Naive B cell (primary cell): ENCODE measurements around the gene LLGL1. TPM values are rescaled to one million over a fixed set of nuclear protein-coding genes. Genes with fewer than 3 reads are reported as not detected.
"Not testable (repeated sequence)": the region's sequence is repeated elsewhere in the genome, so short reads cannot be mapped to it uniquely, and the experiment has no call there.

Experiments
- ATAC-seq, 2 donors: fragments of 150-1000 bp; cut with Tn5 transposase; 2 replicates each; pipeline ENCODE4 v1.10.0; 2021; ENCODE audit warnings: low read depth in 2 of 2, mild to moderate bottlenecking in 2 of 2, moderate library complexity in 2 of 2
- DNase-seq: peaks from one replicate; pipeline ENCODE4 v3.0.0; 2022
- H3K27ac Mint-ChIP-seq, 6 donors: one replicate each; pipeline ENCODE4 v1.8.0; 2020 to 2022; ENCODE audit warnings: mild to moderate bottlenecking in 6 of 6, mixed read lengths in 6 of 6, moderate library complexity in 5 of 6, inconsistent platforms in 2 of 6
- H3K27me3 Mint-ChIP-seq, 3 donors: one replicate each; pipeline ENCODE4 v1.8.0; 2021 to 2022; ENCODE audit warnings: mixed read lengths in 3 of 3, mild to moderate bottlenecking in 1 of 3
- H3K36me3 Mint-ChIP-seq, 2 donors: one replicate each; pipeline ENCODE4 v1.8.0; 2020 to 2022; ENCODE audit warnings: mixed read lengths in 2 of 2, inconsistent platforms in 1 of 2, mild to moderate bottlenecking in 1 of 2
- H3K4me1 Mint-ChIP-seq, 3 donors: one replicate each; pipeline ENCODE4 v1.8.0; 2020 to 2022; ENCODE audit warnings: mixed read lengths in 3 of 3, inconsistent platforms in 1 of 3, mild to moderate bottlenecking in 1 of 3, moderate library complexity in 1 of 3
- H3K4me3 Mint-ChIP-seq, 8 donors: one replicate each; pipeline ENCODE4 v1.8.0; 2020 to 2022; ENCODE audit warnings: mild to moderate bottlenecking in 8 of 8, mixed read lengths in 8 of 8, moderate library complexity in 8 of 8, inconsistent platforms in 2 of 8
- H3K9me3 Mint-ChIP-seq, 7 donors: one replicate each; pipeline ENCODE4 v1.8.0; 2020 to 2022; ENCODE audit warnings: mixed read lengths in 7 of 7, mild to moderate bottlenecking in 5 of 7, inconsistent platforms in 2 of 7, moderate library complexity in 1 of 7
- polyA plus RNA-seq, 6 donors: library from polyadenylated mRNA; unstranded; fragments of 300-500 nt; fragmentation: Illumina TruSeq; gene quantifications; one replicate each; pipeline ENCODE4 v1.2.3, GENCODE V29; 2021; ENCODE audit warnings: low read depth in 6 of 6

The LLGL1 gene
- polyA plus RNA-seq, 6 donors from 2014 or later, result 0.38 to 1.4 (median 0.86) TPM; not detected in 1

- Mint-ChIP-seq H3K27ac (no peak overlapping the region), H3K27me3 (no peaks in the 10 kb centered on the region), H3K4me1 (peaks cover 23 to 35% (median 32%) of the 10 kb centered on the region in 3 donors), H3K36me3 (peaks cover 4 to 12% of the 10 kb centered on the region in 2 donors), H3K4me3 (no peak overlapping the region), H3K9me3 (no peaks in the 10 kb centered on the region)
- ATAC-seq (no peak), DNase-seq (no peak)
These were observed 24.3 kb upstream of the LLGL1 start for GRCh38 chr17:18201108-18201507.

DNA sequence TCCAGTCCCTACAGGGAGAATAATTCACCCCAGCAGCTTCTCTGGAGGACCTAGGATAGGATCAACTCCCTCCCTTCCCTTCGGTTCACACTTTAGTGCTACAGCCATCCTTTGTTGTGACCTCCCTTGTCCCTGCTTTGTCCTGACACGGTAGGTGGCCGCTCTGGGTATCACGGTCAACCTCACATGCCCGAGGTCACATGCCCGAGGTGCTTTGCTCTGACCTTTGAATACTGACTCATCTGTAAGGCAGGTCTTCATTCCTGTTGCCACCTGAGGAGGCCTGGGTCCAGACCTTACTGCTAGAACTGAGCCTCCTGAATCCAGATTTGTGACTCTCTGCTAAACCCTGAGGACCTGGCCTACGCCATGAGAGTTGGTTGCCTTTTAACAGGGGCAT, 22.1 kb upstream of the LLGL1 start:
- peaks cover 2 to 17% of the 10 kb centered on the region in 2 donors for H3K36me3 Mint-ChIP-seq
- H3K27me3 Mint-ChIP-seq, result no peaks in the 10 kb centered on the region
- ATAC-seq (no peak), DNase-seq (no peak)
- no peak overlapping the region for H3K4me3 Mint-ChIP-seq
- H3K27ac Mint-ChIP-seq, result peak overlapping the region in 1 of 6 donors; percentile 38
- H3K9me3 Mint-ChIP-seq, result no peaks in the 10 kb centered on the region
- H3K4me1 Mint-ChIP-seq, result peaks cover 16 to 28% (median 26%) of the 10 kb centered on the region in 3 donors

GRCh38 chr17:18205861-18206260, 19.6 kb upstream of the LLGL1 start:
- peak overlapping the region in 1 of 8 donors; percentile 53 for H3K4me3 Mint-ChIP-seq
- ATAC-seq, result no peak
- H3K9me3 Mint-ChIP-seq, result no peaks in the 10 kb centered on the region
- H3K4me1 Mint-ChIP-seq, result peaks cover 5 to 18% (median 16%) of the 10 kb centered on the region in 3 donors
- DNase-seq, result no peak
- H3K36me3 Mint-ChIP-seq, result peaks cover 12 to 24% of the 10 kb centered on the region in 2 donors
- peak overlapping the region in 2 of 6 donors; percentile 47 to 80 for H3K27ac Mint-ChIP-seq
- no peaks in the 10 kb centered on the region for H3K27me3 Mint-ChIP-seq

DNA sequence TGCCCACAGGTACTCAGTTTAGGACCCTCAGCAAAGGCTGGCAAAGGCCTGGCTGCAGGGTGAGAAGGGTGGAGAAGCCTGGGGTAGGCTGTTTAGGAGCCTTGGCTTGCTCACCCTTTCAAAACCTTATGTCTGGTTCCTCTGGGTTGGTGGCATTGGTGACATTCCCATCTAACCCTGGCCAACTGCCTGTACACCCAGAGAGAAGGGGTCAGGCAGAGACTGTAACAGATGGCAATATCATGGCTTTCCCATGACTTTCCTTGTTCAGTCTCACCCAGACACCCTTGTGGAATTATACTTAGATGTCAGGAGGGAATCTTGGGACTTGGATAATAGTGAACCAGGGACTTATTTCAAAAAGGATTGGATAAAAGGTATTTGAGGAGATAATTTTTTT, 18.5 kb upstream of the LLGL1 start:
- H3K4me1 Mint-ChIP-seq, result peaks cover 5 to 10% (median 5%) of the 10 kb centered on the region in 3 donors
- H3K4me3 Mint-ChIP-seq, result no peak overlapping the region
- no peak for DNase-seq
- H3K27ac Mint-ChIP-seq, result peak overlapping the region in 1 of 6 donors; percentile 66
- H3K36me3 Mint-ChIP-seq, result peaks cover 12 to 24% of the 10 kb centered on the region in 2 donors
- no peaks in the 10 kb centered on the region for H3K9me3 Mint-ChIP-seq
- no peaks in the 10 kb centered on the region for H3K27me3 Mint-ChIP-seq
- no peak for ATAC-seq

- H3K4me1 Mint-ChIP-seq, result peaks cover 0 to 6% (median 5%) of the 10 kb centered on the region in 3 donors
- H3K4me3 Mint-ChIP-seq, result no peak overlapping the region
- DNase-seq (no peak), ATAC-seq (no peak)
- peaks cover 12 to 24% of the 10 kb centered on the region in 2 donors for H3K36me3 Mint-ChIP-seq
- H3K27me3 Mint-ChIP-seq, result no peaks in the 10 kb centered on the region
- no peaks in the 10 kb centered on the region for H3K9me3 Mint-ChIP-seq
- peak overlapping the region in 2 of 6 donors; percentile 38 to 73 for H3K27ac Mint-ChIP-seq
These were observed 17.3 kb upstream of the LLGL1 start for GRCh38 chr17:18208092-18208491.

- ATAC-seq (no peak), DNase-seq (no peak)
- Mint-ChIP-seq H3K27me3 (no peaks in the 10 kb centered on the region), H3K36me3 (peaks cover 6 to 8% of the 10 kb centered on the region in 2 donors), H3K4me1 (peaks cover 6 to 14% (median 8%) of the 10 kb centered on the region in 3 donors), H3K9me3 (no peaks in the 10 kb centered on the region), H3K27ac (peak overlapping the region in 2 of 6 donors; percentile 15 to 20), H3K4me3 (no peak overlapping the region)
These were observed 11.7 kb upstream of the LLGL1 start for GRCh38 chr17:18213666-18214270.

DNA sequence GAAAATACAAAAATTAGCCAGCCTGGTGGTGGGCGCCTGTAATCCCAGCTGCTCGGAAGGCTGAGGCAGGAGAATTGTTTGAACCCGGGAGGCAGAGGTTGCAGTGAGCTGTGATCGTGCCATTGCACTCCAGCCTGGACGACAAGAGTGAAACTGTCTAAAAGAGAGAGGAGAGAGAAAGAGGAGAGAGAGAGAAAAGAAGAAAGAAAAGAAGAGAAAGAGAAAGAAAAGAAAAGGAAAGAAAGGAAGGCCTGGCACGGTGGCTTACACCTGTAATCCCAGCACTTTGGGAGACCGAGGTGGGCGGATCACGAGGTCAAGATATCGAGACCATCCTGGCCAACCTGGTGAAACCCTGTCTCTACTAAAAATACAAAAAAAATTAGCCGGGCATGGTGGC, 8.5 kb upstream of the LLGL1 start:
- not testable (repeated sequence) for H3K27ac Mint-ChIP-seq, H3K36me3 Mint-ChIP-seq, H3K4me3 Mint-ChIP-seq, H3K9me3 Mint-ChIP-seq, DNase-seq, ATAC-seq, H3K27me3 Mint-ChIP-seq
- peaks cover 6 to 14% (median 8%) of the 10 kb centered on the region in 3 donors for H3K4me1 Mint-ChIP-seq

- peak; percentile 84 to 95 for ATAC-seq
- Mint-ChIP-seq H3K4me3 (no peak overlapping the region), H3K36me3 (no peaks in the 10 kb centered on the region), H3K27ac (peak overlapping the region in 1 of 6 donors; percentile 47), H3K9me3 (no peaks in the 10 kb centered on the region), H3K4me1 (peaks cover 6 to 14% (median 8%) of the 10 kb centered on the region in 3 donors), H3K27me3 (no peaks in the 10 kb centered on the region)
- DNase-seq, result peak; percentile 58
These were observed 7.9 kb upstream of the LLGL1 start for GRCh38 chr17:18217412-18218015.

DNA sequence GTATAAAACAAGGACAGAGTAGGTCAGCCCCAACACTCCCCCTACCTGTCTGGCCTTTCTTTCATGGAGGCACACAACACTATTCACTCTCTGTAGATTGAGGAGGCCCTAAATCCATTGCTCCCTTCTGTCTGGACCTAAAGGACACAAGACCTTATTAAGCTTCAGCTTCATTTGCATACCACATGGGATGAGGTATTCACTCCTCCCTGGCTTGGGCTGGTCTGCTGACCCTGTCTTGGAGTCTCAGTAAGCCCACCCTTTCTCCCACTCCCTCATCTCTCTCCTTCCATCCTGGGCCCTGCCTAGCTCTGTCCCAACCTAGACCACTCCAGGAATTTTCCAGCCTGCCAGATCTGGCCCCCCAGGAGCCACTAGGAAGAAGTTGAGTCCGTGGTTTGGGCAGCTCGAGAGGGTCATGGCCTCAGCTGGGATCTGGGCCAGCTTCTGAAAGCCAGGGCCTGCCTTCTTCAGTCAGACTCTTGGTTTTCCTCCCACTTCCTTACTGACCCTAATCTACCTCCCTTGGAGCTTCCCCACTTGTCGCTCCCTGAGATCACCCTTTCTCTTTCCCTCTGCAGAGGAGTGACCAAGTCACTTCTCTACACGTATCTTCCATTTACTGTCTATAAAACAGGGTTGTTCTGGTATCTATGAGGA, 6.5 kb upstream of the LLGL1 start:
- H3K4me3 Mint-ChIP-seq, result no peak overlapping the region
- H3K4me1 Mint-ChIP-seq, result peaks cover 6 to 14% (median 8%) of the 10 kb centered on the region in 3 donors
- H3K36me3 Mint-ChIP-seq, result no peaks in the 10 kb centered on the region
- ATAC-seq (no peak), DNase-seq (no peak)
- no peaks in the 10 kb centered on the region for H3K27me3 Mint-ChIP-seq
- H3K9me3 Mint-ChIP-seq, result no peaks in the 10 kb centered on the region
- peak overlapping the region in 1 of 6 donors; percentile 69 for H3K27ac Mint-ChIP-seq

DNA sequence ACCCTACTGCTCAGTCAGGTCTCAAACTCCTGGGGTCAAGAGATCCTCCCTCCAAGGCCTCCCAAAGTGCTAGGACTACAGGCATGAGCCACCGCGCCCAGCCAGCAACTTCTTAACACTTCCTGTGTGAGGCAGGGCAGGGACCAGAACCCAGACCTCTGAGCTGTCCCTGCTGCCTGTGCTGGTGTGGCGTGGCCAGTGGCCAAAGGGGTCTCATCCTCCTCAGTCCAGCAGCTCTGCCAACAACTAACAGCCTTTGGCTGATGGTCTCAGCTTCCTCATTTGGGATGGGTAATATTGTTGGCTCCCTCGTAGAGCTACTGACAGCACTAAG, 1.4 kb upstream of the LLGL1 start:
- Mint-ChIP-seq H3K4me1 (peaks cover 12 to 30% (median 22%) of the 10 kb centered on the region in 3 donors), H3K27ac (no peak overlapping the region), H3K9me3 (peaks cover 0 to 2% (median 0%) of the 10 kb centered on the region in 7 donors), H3K27me3 (no peaks in the 10 kb centered on the region), H3K36me3 (no peaks in the 10 kb centered on the region), H3K4me3 (peak overlapping the region in 1 of 8 donors; percentile 21)
- no peak for ATAC-seq
- DNase-seq, result no peak

DNA sequence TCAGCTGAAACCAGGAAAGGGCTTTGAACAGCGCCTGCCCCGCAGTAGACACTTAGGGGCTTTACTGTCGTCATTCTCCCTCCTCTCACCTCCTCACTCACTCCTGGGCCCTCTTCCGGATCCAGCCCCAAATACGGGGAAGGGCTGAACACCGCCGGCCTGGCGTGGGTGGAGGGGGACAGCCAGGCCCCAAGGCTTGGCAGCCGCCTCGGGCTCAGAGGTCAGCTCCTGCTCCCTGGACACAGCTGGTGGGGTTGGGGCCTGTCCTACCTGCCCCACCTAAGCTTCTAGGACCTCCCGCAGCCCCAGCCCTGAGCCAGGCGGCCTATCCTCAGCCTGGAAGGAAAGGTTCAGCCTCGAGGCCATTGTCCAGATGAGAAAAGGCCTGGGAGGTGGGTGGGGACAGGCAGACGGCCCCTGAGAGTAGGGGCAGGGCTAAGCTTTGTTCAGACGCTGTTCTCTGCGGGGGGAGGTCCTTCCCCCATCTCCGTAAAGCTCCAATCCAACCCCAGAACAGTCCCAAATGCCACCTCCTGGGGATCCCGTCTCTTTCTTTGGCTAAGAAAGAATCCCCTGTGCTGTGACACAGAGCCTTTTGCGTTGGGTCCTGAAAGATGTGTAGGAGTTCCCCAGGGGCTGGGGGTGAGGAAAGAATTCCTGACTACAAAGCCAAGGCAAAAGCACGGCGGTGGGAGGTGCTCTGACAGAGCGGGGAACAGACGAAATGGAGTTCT, 881 bp upstream of the LLGL1 start:
- Mint-ChIP-seq H3K4me1 (peaks cover 12 to 30% (median 22%) of the 10 kb centered on the region in 3 donors), H3K36me3 (no peaks in the 10 kb centered on the region), H3K27me3 (no peaks in the 10 kb centered on the region), H3K4me3 (peak overlapping the region; percentile 36 to 81 (median 64)), H3K27ac (no peak overlapping the region), H3K9me3 (peaks cover 0 to 2% (median 0%) of the 10 kb centered on the region in 7 donors)
- ATAC-seq, result no peak
- no peak for DNase-seq

GRCh38 chr17:18225642-18226283, 328 bp downstream of the LLGL1 start:
- H3K9me3 Mint-ChIP-seq, result peaks cover 0 to 2% (median 0%) of the 10 kb centered on the region in 7 donors
- DNase-seq (no peak), ATAC-seq (no peak)
- peak overlapping the region; percentile 81 to 95 (median 92) for H3K4me3 Mint-ChIP-seq
- no peaks in the 10 kb centered on the region for H3K27me3 Mint-ChIP-seq
- no peaks in the 10 kb centered on the region for H3K36me3 Mint-ChIP-seq
- H3K27ac Mint-ChIP-seq, result peak overlapping the region; percentile 40 to 89 (median 76)
- peaks cover 12 to 30% (median 22%) of the 10 kb centered on the region in 3 donors for H3K4me1 Mint-ChIP-seq
